HG02623 (cell line): ENCODE data around the gene SOX1.

Experiments used
- ATAC-seq: cut with Tn5 transposase; IDR thresholded peaks from one replicate; pipeline ENCODE4 v1.9.1; 2021; ENCODE audit warnings: moderate library complexity; ENCODE audit not compliant: unreplicated experiment

Gene SOX1

DNA sequence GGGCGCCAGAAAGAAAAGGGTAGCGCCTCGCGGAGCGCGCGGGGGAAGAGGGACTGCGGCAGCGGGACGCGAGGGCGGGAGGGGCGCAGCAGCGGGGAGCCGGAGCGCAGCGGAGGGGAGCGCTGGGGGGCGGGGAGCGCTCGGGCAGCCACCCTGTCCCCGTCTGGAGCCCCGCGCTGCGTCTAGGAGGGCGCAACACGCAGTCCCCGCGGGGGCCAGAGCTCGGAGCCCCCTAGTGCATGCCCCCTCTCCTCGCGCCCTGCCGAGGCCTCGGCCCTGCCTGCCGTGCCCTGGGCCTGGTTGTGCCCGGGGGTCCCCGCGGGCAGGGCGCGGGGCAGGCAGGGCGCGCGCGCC lies 37.9 kb downstream of the SOX1 start:
- no peak for ATAC-seq

DNA sequence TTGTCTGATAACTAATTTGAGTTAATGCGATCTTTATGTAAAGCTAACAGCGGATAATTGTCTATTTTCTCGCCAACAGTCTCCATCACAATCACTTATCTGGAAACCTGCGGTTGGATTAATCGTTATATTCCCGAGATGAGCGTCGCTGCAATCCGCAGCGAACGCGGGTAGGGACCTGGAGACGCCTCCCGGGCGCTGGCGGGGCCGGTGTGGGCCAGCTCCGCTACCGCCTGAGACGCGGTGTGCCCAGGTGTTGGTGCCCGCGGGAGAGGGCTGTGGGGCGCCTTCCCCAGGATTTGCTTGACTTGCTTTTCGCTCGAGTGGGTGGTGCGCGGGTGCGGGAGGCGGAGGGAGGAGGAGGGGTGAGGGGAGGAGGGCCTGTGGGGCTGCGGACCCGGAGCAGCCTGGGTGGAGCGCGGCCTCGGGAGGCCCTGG lies 38.3 kb downstream of the SOX1 start:
- no peak for ATAC-seq

DNA sequence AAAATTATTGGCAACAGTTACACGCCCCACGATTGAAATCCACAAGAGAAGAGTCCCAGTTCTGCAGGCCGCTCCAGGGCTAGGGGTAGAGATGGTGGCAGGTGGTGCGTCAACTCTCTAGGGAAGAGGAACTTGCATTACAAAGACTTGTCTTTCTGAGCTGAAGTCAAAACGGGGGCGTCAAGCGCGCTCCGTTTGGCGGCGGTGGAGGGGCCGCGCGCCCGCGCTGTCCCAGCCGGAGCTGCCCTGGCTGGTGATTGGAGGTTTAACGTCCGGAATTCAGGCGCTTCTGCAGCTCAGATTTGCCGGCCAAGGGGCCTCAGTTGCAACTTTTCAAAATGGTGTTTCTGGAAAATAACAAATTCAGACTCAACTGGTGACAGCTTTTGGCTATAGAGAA lies 38.9 kb downstream of the SOX1 start:
- ATAC-seq: no peak

DNA sequence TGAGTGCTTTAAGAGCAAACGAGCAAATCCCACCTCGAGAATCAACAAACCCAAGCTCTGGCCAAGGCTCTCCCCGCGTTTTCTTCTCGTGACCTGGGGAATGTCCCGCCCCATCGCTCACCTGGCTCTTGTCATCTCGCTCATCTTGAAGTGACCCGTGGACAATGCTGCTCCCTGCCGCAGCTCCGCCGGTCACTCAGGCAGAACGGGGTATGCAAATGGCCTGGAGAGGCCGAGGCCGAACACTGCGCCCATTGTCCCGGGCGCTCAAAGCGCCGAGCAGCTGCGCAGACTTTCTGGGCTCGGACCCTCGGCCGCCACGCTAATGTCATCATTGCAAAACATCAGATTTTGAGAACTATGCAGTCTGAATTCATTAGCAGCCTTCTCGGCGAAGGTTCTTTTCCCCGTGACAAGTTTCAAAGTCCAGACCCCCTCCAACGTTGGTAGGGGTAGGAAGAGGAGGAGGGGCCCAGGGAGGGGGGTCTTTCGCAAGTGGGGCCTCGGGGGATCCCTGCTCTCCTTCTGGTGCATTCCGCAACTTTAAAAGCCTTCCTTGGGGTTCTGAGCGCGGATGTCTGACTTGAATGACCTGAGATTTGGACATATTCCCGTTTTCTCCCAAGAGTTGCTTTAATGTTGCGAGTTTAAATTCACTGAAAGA lies 39.7 kb downstream of the SOX1 start:
- ATAC-seq: no peak

DNA sequence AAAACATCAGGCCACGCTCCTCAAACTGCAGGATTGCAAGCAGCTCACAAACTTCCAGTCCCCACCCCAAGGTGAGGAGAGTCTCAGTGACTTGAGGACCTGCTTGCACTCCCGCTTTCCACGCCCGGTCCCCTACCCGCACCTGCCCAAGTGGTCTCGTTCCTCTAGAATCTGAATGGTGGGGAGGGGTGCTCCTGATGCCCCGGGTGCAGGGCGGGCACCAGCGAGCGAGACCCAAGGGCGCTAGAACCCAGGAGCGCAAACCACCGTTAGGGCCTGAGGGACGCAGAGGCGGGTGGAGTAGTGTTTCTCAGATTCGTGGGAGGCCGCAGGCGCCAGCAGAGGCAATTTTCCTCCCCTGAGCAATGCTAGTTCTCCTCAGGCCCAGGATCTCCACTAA lies 40.3 kb downstream of the SOX1 start:
- ATAC-seq: no peak

DNA sequence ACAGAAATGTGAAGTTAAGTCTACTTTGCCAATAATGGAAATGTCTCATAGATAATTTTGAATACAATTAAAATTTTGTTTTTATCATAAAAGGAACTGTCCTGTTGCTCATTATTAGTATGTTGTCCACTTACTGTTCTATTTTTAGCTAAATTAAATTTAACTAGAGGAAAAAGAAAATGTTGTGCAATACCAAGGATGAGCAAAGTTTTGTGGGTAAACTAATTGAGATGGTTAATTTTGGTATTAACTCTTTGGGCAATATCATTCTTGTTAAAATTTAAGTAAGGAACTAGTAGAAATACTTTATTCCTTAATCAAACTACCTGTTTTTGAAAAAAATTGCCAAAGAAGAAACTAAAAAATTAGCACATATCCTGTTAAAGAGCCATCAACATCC lies 43.5 kb downstream of the SOX1 start:
- ATAC-seq: no peak

DNA sequence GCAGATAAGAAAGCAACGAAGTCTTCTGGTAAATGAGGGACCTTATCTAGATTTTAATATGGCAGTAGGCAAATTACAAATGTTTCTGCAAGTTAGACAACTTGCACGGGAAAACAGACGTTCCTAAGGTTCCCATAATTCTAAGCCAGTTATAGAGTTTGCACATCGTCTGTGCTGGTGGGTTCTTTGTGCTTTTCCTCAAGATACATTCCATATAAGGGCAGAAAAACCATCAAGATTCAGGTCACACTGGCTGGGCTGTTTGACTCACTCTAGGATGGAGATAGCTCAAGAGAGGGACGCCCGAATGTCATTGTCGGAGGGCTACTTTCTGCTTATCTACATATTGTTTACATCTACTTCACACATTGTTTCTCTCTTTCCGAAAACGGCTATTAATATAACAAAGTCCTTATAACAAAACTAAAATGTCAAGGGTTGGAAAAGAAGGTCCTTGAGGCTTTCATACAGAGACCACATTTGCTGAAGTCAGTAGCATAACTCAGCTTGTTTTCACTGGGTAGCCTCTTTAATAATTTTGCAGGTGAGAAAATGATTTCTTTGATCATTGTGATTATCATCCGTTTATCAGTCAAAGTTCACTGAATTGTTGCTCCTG lies 44.4 kb downstream of the SOX1 start:
- ATAC-seq: no peak

DNA sequence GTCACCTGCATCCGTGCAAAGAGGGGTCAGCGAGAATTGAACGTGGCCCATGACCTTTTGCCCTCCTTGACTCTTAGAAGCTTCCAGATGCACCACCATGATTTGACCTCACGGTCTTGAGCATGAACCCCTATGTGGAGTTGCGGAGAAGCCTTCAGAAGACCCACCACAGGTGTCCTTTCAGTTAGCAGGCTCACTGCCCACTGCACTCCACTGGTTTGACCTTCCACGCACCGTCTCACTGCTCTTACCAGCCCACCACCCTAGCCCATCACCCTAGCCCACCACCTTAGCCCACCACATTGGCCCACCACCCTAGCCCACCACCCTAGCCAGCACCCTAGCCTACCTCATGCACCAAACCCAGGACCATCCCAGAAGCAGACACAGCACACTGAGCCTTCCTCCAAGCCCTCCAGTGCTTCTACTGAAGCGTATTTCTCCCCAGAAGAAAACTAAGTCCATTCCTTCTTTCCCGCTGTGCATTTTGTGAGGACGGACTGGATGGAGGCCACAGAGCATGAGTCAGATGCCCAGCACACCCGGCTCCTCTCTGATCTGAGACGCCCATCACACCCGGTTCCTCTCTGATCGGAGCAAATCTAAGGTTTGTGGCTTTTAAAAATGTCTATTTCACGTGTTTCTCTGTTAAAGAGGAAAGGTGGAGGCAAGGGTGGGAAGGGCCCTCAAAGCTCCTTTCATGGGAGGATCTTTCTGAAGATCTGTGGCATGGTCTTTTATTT lies 45.8 kb downstream of the SOX1 start:
- no peak for ATAC-seq

DNA sequence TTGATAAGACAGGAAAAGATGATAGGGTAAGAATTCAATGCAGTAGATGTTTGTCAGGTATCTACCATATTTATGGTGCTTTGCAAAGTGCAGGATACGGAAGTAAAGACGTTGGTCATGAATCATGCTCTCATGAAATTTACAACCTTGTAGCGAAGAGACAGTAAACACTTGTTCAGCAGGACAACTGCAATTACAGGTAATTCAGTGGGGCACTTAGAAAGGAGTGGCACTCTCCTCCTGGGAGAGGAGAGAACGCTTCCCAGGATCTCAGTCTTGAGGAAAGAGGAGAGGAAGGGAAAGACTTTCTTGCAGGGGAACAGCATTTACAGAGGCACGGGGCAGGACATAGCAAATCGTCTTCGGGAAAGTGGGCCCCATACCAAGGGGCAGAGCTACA lies 46.4 kb downstream of the SOX1 start:
- no peak for ATAC-seq

DNA sequence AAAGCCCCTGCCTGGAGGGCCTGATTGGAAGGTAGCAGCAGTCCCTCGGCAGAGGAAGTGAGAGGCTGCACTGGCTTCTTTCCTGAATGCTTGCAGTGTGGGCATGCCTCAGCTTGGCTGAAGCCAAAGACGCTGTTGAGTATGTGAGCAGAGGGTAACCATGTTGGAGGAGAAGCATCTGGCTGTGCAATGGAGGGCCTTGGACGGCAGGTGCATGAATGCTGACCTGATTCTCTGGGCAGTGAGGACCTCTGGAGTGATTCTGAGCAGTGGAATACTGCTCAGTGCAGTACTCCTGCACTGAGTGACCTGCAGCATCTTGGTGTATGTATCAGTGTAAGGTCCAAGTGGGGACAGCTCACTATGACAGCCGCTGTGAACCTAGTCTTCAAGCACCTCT lies 46.9 kb downstream of the SOX1 start:
- ATAC-seq: no peak

DNA sequence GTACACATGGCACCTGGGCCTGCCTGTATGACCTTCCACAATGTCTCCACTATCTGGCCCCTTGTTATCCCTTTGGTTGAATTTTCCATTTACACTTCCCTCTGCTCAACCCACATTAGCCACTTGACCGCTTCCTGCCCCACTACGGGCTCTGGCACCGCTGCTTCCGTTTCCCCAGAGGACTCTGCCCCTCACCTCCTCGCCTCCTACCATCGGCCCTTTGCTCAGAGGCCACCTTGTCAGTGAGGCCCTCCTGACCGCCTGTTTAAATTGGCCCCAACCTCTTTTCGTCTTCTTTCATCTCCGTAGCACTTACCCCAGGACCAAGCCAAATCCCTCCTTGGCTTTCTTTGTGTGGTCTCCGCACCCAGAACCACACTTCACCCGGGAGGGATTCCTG lies 47.4 kb downstream of the SOX1 start:
- no peak for ATAC-seq

DNA sequence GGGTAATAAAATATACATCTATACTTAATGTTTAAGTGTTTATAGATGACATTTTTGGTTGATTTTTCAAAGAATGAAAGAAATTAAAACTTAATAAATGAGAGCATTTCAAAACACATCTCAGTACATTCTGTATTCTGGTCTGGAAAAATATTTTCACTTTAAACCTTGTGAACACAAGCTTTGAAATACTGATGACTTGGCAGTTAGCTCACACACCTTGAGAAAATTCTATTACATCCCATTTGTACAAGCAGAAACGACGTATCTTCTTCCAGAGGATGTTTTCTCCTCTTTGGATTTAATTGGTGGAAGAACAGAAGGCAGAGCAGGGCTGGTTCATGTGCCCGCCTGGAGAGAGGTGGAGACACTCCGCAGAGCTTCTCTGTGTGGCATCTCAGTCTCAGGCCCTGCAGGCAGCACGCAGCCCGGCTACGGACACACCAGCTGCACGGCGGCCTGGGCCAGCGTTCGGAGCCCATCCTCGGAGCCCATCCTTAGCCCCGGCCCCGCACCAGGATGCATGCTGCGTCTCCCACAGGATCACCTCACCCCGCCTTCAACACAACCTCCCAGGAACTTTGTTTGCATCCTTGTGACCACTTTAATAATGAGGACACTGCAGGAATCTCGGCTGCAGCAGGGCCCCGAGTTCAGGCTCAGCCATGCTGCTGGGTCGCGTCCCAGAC lies 48.6 kb downstream of the SOX1 start:
- ATAC-seq: no peak

DNA sequence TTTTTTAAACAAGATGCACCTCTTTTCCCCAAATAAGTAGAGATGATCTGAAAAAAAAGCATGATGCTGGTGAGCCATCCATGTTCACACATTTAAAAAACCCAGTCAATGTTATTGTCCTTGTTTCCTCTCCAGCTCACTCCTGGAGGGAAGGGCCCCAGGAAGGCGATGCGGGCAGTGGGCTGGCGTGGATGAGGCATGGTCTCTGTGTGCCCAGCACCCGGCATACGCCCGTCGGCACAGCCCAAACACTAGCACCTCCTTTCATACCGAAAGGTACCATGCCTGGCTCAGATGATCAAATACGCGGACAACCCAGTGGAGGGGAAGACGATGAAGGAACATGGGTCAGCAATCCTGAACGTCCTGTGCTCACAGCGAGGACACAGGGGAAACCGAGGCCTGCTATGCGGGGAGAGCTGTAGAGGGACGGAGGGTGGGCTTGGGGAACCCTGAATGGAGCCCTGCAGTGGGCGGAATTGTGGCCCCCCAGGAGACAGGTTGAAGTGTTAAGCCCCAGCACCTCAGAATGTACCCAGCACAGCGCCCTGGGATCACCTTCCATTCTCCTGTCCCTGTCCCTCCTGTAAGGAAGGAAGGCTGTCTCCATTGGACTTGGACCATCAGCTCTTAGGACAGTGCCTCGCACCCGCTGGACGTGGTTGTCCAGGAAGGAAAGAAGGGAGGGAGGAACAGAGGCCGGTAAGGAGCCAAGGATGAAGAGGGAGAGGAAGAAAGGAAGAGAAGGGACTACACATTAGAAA lies 49.4 kb downstream of the SOX1 start:
- ATAC-seq: no peak

DNA sequence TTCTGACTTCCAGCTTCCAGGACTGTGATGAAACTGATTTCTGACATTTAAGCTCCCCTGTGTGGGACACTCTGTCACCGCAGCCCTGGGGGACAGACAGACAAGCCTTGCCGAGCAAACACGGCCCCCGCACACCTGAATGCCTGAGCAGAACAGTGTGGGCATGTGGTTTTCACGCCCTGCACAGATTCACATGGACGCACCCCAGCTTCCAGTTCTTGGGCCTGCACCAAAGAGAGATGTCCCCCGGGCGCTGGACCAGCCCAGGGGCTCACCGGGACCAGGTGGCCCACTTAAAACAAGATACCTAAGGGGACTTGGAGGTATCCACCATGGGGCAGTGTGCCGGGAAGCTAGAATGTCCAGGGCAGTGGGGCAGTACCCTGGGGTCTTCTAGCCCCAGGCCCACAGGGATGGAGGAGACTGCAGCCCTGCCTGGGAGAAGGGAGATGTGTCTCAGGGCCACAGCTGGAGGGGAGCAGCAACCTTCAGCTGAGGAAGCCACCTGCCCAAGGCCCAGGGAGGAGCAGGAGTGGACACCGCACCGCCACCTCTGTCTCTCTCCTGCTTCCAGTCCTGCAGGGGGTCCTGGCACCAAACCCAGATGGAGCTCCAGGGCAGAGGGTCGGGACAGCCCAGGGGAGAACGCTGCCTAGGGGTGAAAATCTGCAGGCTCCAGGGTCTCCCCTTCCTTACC lies 50.5 kb downstream of the SOX1 start:
- ATAC-seq: no peak

DNA sequence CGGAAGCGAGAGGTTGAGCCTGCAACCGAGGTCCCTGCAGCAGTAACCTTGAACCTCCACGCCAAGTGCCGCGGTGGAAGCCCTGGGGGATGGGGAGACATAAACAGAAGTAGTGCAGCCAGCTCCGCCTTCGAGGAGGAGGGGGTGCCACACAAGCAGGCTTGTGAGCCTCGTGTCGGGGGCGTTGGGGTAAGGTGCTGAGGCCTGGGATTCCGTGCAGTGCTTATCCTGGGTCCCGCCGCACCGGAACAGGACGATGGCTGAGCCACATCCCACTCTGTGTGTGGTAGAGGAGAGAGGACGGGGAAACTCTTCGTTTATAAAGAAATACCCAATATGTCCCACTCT lies 51.0 kb downstream of the SOX1 start:
- no peak for ATAC-seq

DNA sequence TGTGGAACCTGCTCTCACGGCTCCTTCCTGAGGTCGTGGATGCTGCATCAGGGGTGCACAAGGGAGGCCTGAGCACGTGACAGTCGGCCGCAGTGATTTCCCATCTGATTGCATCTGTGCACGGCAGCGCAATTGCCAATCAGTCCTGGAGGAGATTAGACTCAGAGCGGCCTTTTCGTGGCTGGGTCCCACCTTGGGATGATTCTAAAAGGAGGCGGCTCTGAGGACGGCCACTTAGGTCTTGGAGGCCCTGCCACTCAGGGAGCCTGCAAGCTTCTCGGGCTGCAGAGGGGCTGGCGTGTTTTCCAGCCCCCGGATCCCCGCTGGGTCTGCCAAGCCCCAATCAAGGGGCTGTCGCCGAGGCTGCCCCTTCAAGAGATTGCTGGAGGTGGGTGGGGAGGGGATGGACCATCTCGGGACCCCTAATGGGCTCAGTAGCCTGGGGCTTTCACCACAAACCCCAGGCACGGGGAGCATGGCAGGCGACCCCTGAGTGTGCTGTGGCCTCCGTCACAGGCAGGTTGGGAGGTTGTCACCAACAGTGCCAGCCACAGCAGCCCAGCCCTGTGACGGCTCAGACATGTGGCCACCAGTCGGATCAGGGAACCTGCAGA lies 51.6 kb downstream of the SOX1 start:
- no peak for ATAC-seq

DNA sequence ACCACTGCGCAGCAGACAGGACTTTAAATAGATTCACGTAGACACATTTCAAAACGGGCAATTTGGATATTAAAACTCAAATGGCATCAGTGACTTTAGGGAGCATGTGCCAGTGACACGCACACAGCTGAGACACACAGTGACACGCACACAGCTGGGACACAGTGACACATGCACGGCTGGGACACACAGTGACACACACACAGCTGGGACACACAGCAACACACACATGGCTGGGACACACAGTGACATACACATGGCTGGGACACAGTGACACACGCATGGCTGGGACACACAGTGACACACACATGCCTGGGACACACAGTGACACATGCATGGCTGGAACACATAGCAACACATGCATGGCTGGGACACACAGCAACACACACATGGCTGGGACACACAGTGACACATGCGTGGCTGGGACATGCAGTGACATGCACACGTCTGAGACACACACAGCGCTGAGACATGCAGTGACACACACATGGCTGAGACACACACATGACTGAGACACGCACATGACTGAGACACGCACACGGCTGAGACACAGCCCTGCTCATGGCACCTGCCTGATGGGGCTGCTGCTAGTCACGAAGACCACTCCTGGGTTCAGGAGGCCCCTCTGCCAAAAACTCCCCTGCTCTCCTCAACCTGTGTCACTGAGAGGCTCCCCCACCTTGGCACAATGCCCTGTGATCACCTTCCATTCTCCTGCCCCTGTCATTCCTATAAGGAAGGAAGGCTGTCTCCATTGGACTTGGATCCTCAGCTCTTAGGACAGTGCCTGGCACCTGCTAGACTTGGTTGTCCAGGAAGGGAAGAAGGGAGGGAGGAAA lies 52.5 kb downstream of the SOX1 start:
- no peak for ATAC-seq

DNA sequence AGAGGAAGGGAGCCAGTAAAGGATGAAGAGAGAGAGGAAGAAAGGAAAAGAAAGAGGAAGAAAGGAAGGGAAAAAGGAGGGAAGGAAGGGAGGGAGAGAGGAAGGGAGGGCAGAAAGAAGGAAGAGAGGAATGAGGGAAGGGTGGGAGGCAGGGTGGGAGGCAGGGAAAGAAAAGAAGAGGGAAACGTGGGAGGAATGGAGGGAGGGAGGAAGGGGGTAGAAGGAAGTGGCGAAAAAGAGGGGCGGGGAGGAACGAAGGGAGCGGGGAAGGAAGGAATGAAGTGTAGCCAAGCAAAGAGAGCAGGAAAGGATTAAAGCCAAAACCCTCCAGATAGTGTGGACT lies 53.1 kb downstream of the SOX1 start:
- no peak for ATAC-seq
